ENCODE data around the gene SLC4A5.
"Not testable (repeated sequence)": the region's sequence is repeated elsewhere in the genome, so short reads cannot be mapped to it uniquely, and the experiment has no call there.

Gene SLC4A5

DNA sequence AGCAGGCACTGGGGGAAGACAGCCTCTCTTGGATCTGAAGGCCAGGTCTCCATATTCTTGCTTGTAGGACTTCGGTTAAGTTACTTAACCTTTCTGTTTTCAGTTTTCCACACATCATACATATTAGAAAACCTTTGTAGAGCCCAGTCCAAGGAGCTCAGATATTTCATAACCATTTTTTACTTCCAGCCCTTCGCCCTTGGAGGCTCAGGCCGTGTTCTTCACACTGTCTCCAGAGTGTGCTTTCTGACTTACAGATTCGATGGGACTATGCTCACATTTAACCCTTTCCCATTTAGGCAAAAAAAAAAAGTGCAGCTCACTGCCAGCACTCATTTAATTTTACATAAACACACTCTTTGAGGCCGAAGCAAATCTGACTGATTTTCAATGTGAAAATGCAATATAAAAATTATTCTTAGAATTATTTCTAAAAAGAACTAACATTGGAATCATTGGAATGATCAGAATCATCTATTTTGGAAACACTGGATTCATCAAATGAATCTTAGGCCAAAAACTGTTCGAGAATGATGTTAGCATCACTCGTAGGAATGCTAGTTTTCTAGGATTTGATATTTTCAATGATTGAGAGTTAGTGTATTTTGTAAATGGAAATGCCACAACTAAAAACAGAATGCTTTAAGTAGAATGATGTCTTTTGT is 89.8 kb downstream of the SLC4A5 start:
- no peak for DNase-seq (ENCODE audit: low spot score in 2 of 2)
- no peaks in the 10 kb centered on the region for H3K9me3 Mint-ChIP-seq
- no peak overlapping the region for H3K27ac Mint-ChIP-seq
- no peak overlapping the region for H3K4me3 Mint-ChIP-seq
- peaks cover 6% of the 10 kb centered on the region for H3K4me1 Mint-ChIP-seq
- no peaks in the 10 kb centered on the region for H3K36me3 Mint-ChIP-seq
- no peak for ATAC-seq

DNA sequence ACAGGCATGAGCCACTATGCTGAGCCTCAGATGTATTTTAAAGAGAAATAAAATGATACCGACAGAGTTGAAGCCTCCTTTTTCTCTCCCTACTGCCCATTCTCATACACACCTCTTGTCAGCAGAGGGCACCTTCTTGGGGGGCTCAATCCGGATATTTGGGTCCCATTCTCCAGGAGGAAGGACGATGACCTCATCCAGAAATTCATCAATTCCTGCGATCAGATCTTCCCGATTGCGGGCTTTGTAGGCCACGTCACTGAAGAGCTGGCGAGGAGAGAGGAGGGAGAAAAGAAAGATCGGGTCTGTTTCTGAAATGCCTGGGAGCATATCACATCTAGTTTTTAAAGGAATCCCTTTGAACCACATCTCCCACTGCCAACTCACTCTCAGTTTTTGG is 90.4 kb downstream of the SLC4A5 start:
- no peak overlapping the region for H3K4me3 Mint-ChIP-seq
- no peak overlapping the region for H3K27ac Mint-ChIP-seq
- no peaks in the 10 kb centered on the region for H3K36me3 Mint-ChIP-seq
- DNase-seq (ENCODE audit: low spot score in 2 of 2) (no peak), ATAC-seq (no peak)
- H3K4me1 Mint-ChIP-seq, result peaks cover 6% of the 10 kb centered on the region
- no peaks in the 10 kb centered on the region for H3K9me3 Mint-ChIP-seq

DNA sequence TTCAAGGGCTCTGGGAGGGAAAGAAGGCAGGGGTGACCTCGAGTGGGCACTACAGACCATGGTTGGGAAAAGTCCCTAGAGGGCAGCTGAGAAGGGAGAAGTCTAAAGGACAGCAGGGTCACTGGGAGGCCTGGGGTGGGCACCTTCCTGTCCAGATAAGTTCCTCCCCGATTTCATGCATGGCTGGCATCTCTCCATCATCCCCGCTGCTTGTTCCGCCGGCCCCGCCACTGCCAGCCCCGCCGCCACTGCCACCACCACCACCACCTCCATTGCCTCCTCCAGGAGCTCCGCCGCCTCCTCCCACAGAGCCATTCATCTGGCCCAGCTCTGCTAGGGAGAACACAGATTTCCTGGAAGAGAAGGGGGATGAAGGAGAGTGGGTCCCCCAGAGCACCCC is 91.2 kb downstream of the SLC4A5 start:
- no peak for ATAC-seq
- H3K4me1 Mint-ChIP-seq, result peaks cover 6% of the 10 kb centered on the region
- H3K27ac Mint-ChIP-seq, result no peak overlapping the region
- no peak for DNase-seq (ENCODE audit: low spot score in 2 of 2)
- no peak overlapping the region for H3K4me3 Mint-ChIP-seq
- H3K9me3 Mint-ChIP-seq, result no peaks in the 10 kb centered on the region
- no peaks in the 10 kb centered on the region for H3K36me3 Mint-ChIP-seq

DNA sequence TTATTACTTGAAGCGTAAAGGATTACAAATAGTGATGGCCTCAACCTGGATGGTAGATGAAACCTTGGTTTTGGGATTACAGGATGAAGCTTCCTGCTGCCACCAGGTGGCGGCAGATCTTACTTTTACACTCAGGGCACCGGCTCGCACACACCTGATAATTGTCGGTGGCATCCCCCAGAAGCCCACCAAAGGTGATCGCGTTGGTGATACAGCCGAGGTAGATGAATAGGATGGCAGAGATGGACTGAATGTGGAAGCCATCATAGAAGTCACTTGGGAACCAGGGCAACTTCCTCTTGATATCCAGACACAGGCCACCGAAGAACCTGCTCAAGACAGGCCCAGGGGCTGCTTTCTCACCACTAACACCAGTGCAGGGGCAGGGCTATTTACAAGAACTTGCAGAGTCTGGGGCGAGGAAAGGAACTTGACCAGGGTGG is 93.0 kb downstream of the SLC4A5 start:
- DNase-seq (ENCODE audit: low spot score in 2 of 2) (peak; percentile 32 to 70), ATAC-seq (peak; percentile 68)
- Mint-ChIP-seq H3K36me3 (no peaks in the 10 kb centered on the region), H3K27ac (no peak overlapping the region), H3K9me3 (no peaks in the 10 kb centered on the region), H3K4me1 (peaks cover 6% of the 10 kb centered on the region), H3K4me3 (no peak overlapping the region)

DNA sequence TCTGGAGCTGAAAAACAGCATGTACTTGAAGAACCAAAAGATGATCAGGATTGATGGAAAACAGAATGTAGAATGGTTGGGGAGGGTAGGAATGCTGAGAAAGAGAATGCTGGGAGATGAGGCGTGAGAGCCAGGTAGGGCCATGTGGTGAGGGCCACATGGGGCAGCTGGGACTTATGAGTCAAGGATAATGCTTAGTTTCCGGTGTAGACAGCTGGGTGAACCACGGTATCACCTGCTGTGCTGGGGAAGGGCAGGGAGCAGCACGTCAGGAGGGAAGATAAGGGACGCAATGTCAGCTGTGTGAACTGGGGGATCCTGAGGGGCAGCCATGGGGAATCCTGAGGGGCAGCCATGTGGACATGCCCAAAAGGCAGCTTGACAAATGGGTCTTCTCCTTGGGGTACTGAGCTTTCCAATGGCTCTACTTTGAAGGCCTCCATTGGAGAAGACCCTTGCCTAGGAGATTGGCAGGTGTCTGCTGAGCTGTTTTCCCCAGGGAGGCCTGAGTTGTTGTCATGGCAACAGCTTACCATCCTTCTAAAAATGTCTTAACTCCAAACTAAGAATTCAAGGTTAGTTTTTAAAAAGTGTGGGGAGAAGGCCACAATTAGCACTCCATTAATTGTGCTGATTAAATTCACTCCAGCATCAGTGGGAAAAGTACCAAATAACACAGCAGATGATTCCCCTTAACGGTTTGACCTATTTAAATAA is 93.7 kb downstream of the SLC4A5 start:
- Mint-ChIP-seq H3K27ac (no peak overlapping the region), H3K9me3 (no peaks in the 10 kb centered on the region), H3K4me3 (no peak overlapping the region), H3K4me1 (peaks cover 6% of the 10 kb centered on the region), H3K36me3 (no peaks in the 10 kb centered on the region)
- ATAC-seq (no peak), DNase-seq (ENCODE audit: low spot score in 2 of 2) (no peak)

DNA sequence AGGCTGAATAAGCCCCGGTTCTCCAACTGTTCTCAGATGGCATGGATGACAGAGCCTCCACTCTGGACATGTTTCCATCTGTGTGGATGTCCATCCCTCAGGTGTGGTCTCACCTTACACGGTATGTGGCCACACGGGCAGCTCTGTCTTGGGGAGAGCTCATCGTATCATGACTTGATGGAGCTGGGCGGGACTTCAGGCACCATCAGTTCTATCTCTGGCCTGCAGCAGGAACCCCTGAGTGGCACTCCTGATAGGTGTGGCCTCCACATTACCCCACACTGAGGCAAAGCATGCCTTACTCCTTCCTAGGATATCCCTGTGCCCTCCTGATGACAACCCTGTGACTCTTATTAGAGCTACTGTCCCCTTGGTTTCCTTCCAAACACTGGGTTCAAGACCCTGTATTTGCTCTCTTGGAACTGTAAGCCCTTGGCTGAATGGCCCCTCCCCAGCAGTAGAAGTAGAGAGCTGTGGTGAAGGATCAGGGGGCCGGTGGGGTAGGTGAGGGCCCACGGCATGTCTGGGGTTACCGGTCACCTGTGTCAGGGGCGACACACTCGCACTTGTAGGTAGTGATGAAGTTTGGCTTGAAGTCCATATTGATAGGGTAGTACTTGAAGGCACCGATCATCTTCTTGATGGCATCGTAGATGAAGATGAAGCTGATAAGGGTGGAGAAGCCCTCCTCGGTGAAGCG is 96.6 kb downstream of the SLC4A5 start:
- ATAC-seq (no peak), DNase-seq (ENCODE audit: low spot score in 2 of 2) (no peak)
- H3K27ac Mint-ChIP-seq, result peak overlapping the region; percentile 43
- H3K36me3 Mint-ChIP-seq, result no peaks in the 10 kb centered on the region
- no peaks in the 10 kb centered on the region for H3K9me3 Mint-ChIP-seq
- H3K4me3 Mint-ChIP-seq, result no peak overlapping the region
- peaks cover 6% of the 10 kb centered on the region for H3K4me1 Mint-ChIP-seq

DNA sequence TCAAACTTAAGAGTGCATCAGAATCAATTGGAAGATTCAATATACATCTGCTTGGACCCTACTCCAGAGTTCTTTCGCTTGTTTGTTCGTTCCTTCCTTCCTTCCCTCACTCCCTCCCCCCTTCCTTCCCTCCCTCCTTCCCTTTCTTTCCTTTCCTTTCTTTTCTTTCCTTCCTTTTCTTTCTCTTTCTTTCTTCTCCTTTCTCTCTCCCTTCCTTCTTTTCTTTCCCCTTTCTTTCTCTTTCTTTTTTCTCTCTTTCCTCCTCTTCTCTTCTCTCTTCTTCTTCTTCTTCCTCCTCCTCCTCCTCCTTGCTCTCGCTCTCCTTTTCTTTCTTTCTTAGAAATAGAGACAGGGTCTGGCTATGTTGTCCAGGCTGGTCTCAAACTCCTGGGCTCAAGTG is 98.9 kb downstream of the SLC4A5 start:
- Mint-ChIP-seq H3K36me3 (no peaks in the 10 kb centered on the region), H3K4me3 (no peak overlapping the region), H3K9me3 (no peaks in the 10 kb centered on the region), H3K4me1 (peaks cover 3% of the 10 kb centered on the region), H3K27ac (no peak overlapping the region)
- DNase-seq (ENCODE audit: low spot score in 2 of 2), result no peak
- ATAC-seq, result no peak

DNA sequence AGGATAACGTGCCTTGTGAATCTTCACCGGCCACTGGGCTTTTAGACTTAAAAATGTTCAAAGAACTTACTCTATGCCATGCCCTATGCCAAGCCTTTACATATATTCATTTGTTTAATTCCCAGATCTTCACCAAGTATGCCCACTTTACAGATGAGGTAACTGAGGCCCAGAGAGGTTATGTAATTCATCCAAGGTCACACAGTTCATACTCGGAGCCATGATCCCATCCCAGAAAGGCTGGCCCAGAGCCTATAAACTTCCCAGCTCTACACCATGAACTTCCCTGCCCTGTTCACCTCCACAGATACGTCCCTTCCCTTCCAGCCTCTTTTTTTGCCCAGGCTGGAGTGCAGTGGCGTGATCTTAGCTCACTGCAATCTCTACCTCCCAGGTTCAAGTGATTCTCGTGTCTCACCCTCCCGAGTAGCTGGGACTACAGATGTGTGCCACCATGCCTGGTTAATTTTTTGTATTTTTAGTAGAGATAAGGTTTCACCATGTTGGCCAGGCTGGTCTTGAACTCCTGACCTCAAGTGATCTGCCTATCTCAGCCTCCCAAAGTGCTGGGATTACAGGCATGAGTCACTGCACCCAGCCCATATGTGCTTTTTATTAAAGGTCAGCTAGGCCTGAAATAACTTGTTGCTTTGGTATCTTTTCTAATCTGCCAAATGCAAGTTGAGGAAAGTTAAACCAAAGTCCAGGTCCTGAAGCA is 100.7 kb downstream of the SLC4A5 start:
- no peaks in the 10 kb centered on the region for H3K4me1 Mint-ChIP-seq
- no peak overlapping the region for H3K27ac Mint-ChIP-seq
- no peaks in the 10 kb centered on the region for H3K36me3 Mint-ChIP-seq
- H3K4me3 Mint-ChIP-seq, result no peak overlapping the region
- DNase-seq (ENCODE audit: low spot score in 2 of 2), result no peak
- no peaks in the 10 kb centered on the region for H3K9me3 Mint-ChIP-seq
- ATAC-seq, result no peak

DNA sequence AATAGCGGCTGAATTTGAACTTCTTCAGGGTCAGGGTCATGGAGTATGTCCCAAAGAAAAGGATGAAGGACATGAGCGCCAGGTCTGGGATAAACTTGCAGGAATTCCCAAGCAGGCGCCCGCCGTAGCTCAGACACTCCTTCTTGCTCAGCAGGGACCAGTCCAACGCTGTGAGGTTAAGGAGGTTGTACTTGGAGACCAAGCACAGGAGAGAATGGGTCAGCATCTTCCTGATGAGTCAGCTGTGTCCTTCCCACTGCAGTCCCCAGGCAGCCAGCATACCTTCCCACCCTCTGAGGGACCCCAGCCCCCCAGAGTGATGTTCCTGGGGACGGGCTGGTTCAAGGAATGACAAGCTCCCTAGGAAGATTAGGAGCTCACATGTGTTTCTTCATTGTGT is 103.9 kb downstream of the SLC4A5 start:
- DNase-seq (ENCODE audit: low spot score in 2 of 2), result no peak
- Mint-ChIP-seq H3K4me1 (no peaks in the 10 kb centered on the region), H3K36me3 (no peaks in the 10 kb centered on the region), H3K4me3 (no peak overlapping the region), H3K9me3 (no peaks in the 10 kb centered on the region), H3K27ac (no peak overlapping the region)
- no peak for ATAC-seq

DNA sequence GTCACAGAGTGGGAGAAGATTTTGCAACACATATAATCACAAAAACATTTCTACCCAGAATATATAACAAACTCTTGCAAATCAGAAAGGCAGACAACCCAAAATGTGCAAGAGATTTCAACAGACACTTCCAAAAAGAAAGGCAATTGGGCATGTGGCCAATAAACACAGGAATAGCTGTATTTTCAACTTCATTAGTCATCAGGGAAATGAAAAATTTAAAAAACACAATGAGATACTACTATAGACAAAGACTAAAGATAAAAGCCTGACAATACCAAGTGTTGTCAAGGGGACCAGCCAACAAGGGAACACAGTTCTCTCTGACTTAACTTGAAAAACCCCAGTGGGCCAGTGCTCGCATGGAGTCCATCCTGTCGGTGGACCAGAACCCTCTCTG is 104.3 kb downstream of the SLC4A5 start:
- no peak for ATAC-seq
- no peaks in the 10 kb centered on the region for H3K4me1 Mint-ChIP-seq

DNA sequence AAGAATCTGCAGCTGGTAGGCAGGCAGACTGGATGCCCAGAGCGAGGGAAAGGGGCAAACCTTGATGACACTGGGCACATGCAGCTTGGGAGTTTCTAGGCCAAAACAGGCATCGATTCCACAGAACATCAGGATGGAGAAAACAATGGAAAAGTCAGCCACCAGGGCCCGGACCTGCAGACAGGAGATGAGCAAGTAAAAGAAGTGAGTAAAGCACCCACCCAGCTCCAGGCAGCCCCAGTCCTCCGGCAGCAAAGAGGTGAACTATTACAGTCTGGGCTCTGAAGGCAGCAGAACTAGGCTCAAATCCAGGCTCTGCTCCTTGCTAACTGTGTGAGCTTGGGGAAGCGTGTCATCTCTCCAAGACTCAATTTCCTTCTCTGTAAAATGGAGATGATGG is 108.2 kb downstream of the SLC4A5 start:
- no peaks in the 10 kb centered on the region for H3K36me3 Mint-ChIP-seq
- no peak overlapping the region for H3K27ac Mint-ChIP-seq
- ATAC-seq (no peak), DNase-seq (ENCODE audit: low spot score in 2 of 2) (no peak)
- H3K9me3 Mint-ChIP-seq, result no peaks in the 10 kb centered on the region
- H3K4me1 Mint-ChIP-seq, result no peaks in the 10 kb centered on the region
- H3K4me3 Mint-ChIP-seq, result no peak overlapping the region

More for the DNA sequence above, 104.3 kb downstream of the SLC4A5 start:
- no peak for DNase-seq (ENCODE audit: low spot score in 2 of 2)
- no peak overlapping the region for H3K4me3 Mint-ChIP-seq
- H3K27ac Mint-ChIP-seq, result no peak overlapping the region
- no peaks in the 10 kb centered on the region for H3K9me3 Mint-ChIP-seq
- H3K36me3 Mint-ChIP-seq, result no peaks in the 10 kb centered on the region

DNA sequence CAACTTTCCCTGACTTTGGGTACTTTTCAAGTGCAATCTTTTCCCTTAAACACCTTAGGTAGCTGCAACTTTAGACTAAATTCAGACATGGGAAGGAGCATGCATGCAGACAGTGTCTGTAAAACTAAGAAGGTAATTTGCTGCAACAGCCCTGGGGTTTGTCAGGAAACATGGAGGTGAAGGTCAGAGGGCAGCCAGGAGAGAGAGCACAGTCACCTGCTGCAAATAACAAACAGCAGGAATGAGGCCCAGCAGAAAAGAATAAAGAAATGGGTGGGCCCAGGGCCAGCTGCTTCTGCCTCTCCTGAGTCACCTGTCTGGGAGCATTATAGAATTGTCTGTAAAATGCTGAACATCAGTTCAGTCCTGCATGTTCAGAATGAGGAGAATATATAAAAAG is 109.6 kb downstream of the SLC4A5 start:
- H3K4me1 Mint-ChIP-seq, result peaks cover 4% of the 10 kb centered on the region
- ATAC-seq (no peak), DNase-seq (ENCODE audit: low spot score in 2 of 2) (no peak)
- no peaks in the 10 kb centered on the region for H3K36me3 Mint-ChIP-seq
- H3K27ac Mint-ChIP-seq, result no peak overlapping the region
- H3K4me3 Mint-ChIP-seq, result no peak overlapping the region
- H3K9me3 Mint-ChIP-seq, result no peaks in the 10 kb centered on the region

DNA sequence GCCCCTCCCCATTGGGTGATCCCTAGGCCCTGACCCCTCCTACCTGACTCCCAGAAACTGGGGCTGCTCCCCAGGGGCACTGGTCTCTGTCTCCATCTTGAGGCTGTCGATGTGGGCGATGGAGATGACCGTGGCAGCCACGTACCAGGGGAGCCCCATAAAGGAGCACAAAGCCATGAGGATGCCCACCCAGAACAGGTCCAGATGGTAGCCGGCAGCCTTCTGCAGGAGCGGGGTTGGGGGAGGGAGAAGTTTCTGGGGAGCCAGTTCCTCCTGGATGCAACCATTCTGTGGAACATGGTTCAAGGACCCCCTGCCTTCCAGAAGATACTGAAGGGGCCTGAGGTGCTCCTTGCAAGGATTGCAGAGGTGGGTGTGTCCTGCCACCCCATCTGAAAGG is 110.8 kb downstream of the SLC4A5 start:
- H3K27ac Mint-ChIP-seq, result no peak overlapping the region
- H3K9me3 Mint-ChIP-seq, result no peaks in the 10 kb centered on the region
- H3K4me3 Mint-ChIP-seq, result no peak overlapping the region
- no peak for DNase-seq (ENCODE audit: low spot score in 2 of 2)
- ATAC-seq, result no peak
- H3K4me1 Mint-ChIP-seq, result peaks cover 6% of the 10 kb centered on the region
- H3K36me3 Mint-ChIP-seq, result no peaks in the 10 kb centered on the region

DNA sequence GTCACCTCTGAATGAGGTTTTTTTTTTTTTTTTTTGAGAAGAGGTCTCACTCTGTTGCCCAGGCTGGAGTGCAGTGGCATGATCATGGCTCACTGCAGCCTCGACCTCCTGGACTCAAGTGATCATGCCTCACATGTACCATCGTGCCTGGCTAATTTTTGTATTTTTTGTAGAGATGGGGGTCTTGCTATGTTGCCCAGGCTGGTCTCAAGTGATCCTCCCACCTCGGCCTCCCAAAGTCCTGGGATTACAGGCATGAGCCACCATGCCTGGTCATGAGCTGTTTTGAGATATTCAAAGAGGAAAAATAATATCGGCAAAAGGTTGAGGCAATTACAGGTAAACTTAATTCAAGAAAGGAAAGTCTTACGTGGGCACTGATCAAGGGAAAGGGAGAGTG is 113.4 kb downstream of the SLC4A5 start:
- ATAC-seq; H3K4me1 Mint-ChIP-seq; H3K4me3 Mint-ChIP-seq; H3K27ac Mint-ChIP-seq; DNase-seq (ENCODE audit: low spot score in 2 of 2); H3K9me3 Mint-ChIP-seq: not testable (repeated sequence)
- peaks cover 11% of the 10 kb centered on the region for H3K36me3 Mint-ChIP-seq

DNA sequence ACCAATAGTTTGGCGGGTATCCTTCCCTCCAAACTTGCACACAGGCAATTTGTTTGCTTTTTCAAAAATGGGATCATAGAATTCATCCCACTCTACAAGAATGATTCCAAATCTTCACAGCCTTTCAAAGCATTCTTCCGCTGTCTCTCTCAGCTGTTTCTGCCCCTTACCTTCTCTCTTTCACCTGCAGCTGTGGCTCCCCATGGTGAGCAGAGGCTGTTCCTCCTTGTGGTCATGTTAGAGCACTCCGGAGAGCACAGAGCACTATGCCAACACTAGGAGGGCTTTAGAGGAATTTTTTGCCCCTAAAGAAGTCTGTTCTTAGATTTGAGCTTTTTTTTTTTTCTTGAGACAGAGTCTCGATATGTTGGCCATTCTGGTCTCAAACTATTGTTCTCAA is 114.4 kb downstream of the SLC4A5 start:
- no peak for ATAC-seq
- Mint-ChIP-seq H3K4me1 (peaks cover 18% of the 10 kb centered on the region), H3K4me3 (no peak overlapping the region), H3K36me3 (peaks cover 16% of the 10 kb centered on the region), H3K9me3 (no peaks in the 10 kb centered on the region), H3K27ac (no peak overlapping the region)
- DNase-seq (ENCODE audit: low spot score in 2 of 2), result no peak
